WTC11 (cell line): ENCODE measurements around the gene ZNF627. TPM values are rescaled to one million over a fixed set of nuclear protein-coding genes. Genes with fewer than 3 reads are reported as not detected.

Experiments
- ATAC-seq: fragments of 200-7000 bp; cut with Tn5 transposase; 2 replicates; pipeline ENCODE4 v1.10.0; 2021; ENCODE audit warnings: mild to moderate bottlenecking, moderate library complexity
- CTCF ChIA-PET: fragments of 300-600 bp; sonication (Branson Sonifier 250); formaldehyde crosslinking; loops from one replicate; lab custom pipeline; 2021; ENCODE audit warnings: antibody characterized with exemption; lab: Charles Lee
- POLR2A ChIA-PET: fragments of 350-600 bp; sonication (Branson Sonifier 250); formaldehyde crosslinking; loops from one replicate; lab custom pipeline; 2021; ENCODE audit warnings: antibody characterized with exemption; lab: Charles Lee
- DNase-seq: peaks from one replicate; pipeline ENCODE4 v3.0.0; 2021; ENCODE audit warnings: low spot score
- H3K27ac Mint-ChIP-seq: 2 replicates; pipeline ENCODE4 v1.8.0; 2021; ENCODE audit warnings: mixed read lengths
- H3K27me3 Mint-ChIP-seq: 2 replicates; pipeline ENCODE4 v1.8.0; 2021; ENCODE audit warnings: low read depth, mild to moderate bottlenecking, moderate library complexity, mixed read lengths
- H3K36me3 Mint-ChIP-seq: 2 replicates; pipeline ENCODE4 v1.8.0; 2021; ENCODE audit warnings: mixed read lengths
- H3K4me1 Mint-ChIP-seq: 2 replicates; pipeline ENCODE4 v1.8.0; 2022; ENCODE audit warnings: mixed read lengths
- H3K4me3 Mint-ChIP-seq: 2 replicates; pipeline ENCODE4 v1.8.0; 2021; ENCODE audit warnings: mild to moderate bottlenecking, moderate library complexity, mixed read lengths
- H3K9me3 Mint-ChIP-seq: 2 replicates; pipeline ENCODE4 v1.8.0; 2021; ENCODE audit warnings: mixed read lengths
- ATF1 ChIP-seq: sonication (generic); formaldehyde crosslinking; IDR thresholded peaks from 2 replicates; pipeline ENCODE4 v1.8.1; 2023; ENCODE audit warnings: mild to moderate bottlenecking, moderate library complexity, missing genetic modification reagents
- CREM ChIP-seq: sonication (generic); formaldehyde crosslinking; IDR thresholded peaks from 2 replicates; pipeline ENCODE4 v1.8.1; 2022; ENCODE audit warnings: mild to moderate bottlenecking, missing genetic modification reagents, moderate library complexity
- EMX1 ChIP-seq: fragments of 250-450 bp; sonication (Bioruptor Pico); IDR thresholded peaks from 2 replicates; pipeline ENCODE4 v1.8.0; 2021; ENCODE audit warnings: mild to moderate bottlenecking
- ETV6 ChIP-seq: sonication (generic); formaldehyde crosslinking; IDR thresholded peaks from 2 replicates; pipeline ENCODE4 v1.8.1; 2022; ENCODE audit warnings: mild to moderate bottlenecking, missing genetic modification reagents
- FOXK1 ChIP-seq: sonication (generic); formaldehyde crosslinking; IDR thresholded peaks from 2 replicates; pipeline ENCODE4 v1.8.0; 2022; ENCODE audit warnings: mild to moderate bottlenecking, moderate library complexity, missing genetic modification reagents
- GRHL2 ChIP-seq: fragments of 250-450 bp; sonication (Bioruptor Pico); IDR thresholded peaks from 2 replicates; pipeline ENCODE4 v1.8.0; 2022; ENCODE audit warnings: mild to moderate bottlenecking, moderate library complexity; ENCODE audit not compliant: insufficient replicate concordance, severe bottlenecking
- HMGA2 ChIP-seq: fragments of 250-450 bp; sonication (Bioruptor Pico); IDR thresholded peaks from 2 replicates; pipeline ENCODE4 v1.4.0; 2021; ENCODE audit warnings: mild to moderate bottlenecking, moderate library complexity
- MXD4 ChIP-seq: fragments of 250-450 bp; sonication (Bioruptor Pico); IDR thresholded peaks from 2 replicates; pipeline ENCODE4 v1.8.0; 2021; ENCODE audit warnings: mild to moderate bottlenecking, moderate library complexity, borderline replicate concordance
- MYBL2 ChIP-seq: sonication (generic); formaldehyde crosslinking; IDR thresholded peaks from 2 replicates; pipeline ENCODE4 v1.8.1; 2023; ENCODE audit warnings: mild to moderate bottlenecking, moderate library complexity, missing genetic modification reagents
- NFATC4 ChIP-seq: fragments of 250-450 bp; sonication (Bioruptor Pico); IDR thresholded peaks from 2 replicates; pipeline ENCODE4 v1.9.0; 2021; ENCODE audit warnings: mild to moderate bottlenecking
- NFE2L1 ChIP-seq: sonication (generic); formaldehyde crosslinking; IDR thresholded peaks from 2 replicates; pipeline ENCODE4 v1.8.1; 2023; ENCODE audit warnings: missing genetic modification reagents
- NR1H2 ChIP-seq: sonication (generic); formaldehyde crosslinking; IDR thresholded peaks from 2 replicates; pipeline ENCODE4 v1.9.0; 2021; ENCODE audit warnings: mild to moderate bottlenecking, moderate library complexity, missing genetic modification reagents
- TEAD1 ChIP-seq: sonication (generic); formaldehyde crosslinking; IDR thresholded peaks from 2 replicates; pipeline ENCODE4 v1.8.0; 2022; ENCODE audit warnings: mild to moderate bottlenecking, missing genetic modification reagents
- ZBTB43 ChIP-seq: sonication (generic); formaldehyde crosslinking; IDR thresholded peaks from 2 replicates; pipeline ENCODE4 v1.8.1; 2023; ENCODE audit warnings: mild to moderate bottlenecking, missing genetic modification reagents
- ZNF138 ChIP-seq: sonication (generic); formaldehyde crosslinking; conservative IDR thresholded peaks from 2 replicates; pipeline ENCODE4 v1.8.1; 2022; ENCODE audit warnings: mild to moderate bottlenecking, moderate library complexity, missing genetic modification reagents
- ZNF219 ChIP-seq: sonication (generic); formaldehyde crosslinking; IDR thresholded peaks from 2 replicates; pipeline ENCODE4 v1.8.0; 2023; ENCODE audit warnings: missing genetic modification reagents, mild to moderate bottlenecking, borderline replicate concordance
- ZNF263 ChIP-seq: sonication (generic); formaldehyde crosslinking; IDR thresholded peaks from 2 replicates; pipeline ENCODE4 v1.8.1; 2022; ENCODE audit warnings: low read depth, mild to moderate bottlenecking, moderate library complexity, missing genetic modification reagents
- total RNA-seq: library from RNA; stranded (reverse); gene quantifications from 3 replicates; pipeline ENCODE4 v1.2.3, GENCODE V29; 2021
- TF ChIP-seq, protein P1 (sequence below): sonication (generic); formaldehyde crosslinking; IDR thresholded peaks from 2 replicates; pipeline ENCODE4 v1.8.1; 2022; ENCODE audit warnings: mild to moderate bottlenecking, moderate library complexity, missing genetic modification reagents
- TF ChIP-seq, protein P2 (sequence below): sonication (generic); formaldehyde crosslinking; IDR thresholded peaks from 2 replicates; pipeline ENCODE4 v1.8.0; 2023; ENCODE audit warnings: mild to moderate bottlenecking, missing genetic modification reagents
- TF ChIP-seq, protein P3 (sequence below): sonication (generic); formaldehyde crosslinking; IDR thresholded peaks from 2 replicates; pipeline ENCODE4 v1.8.1; 2022; ENCODE audit warnings: missing genetic modification reagents, borderline replicate concordance
- TF ChIP-seq, protein P4 (sequence below): fragments of 200-600 bp; IDR thresholded peaks from 2 replicates; pipeline ENCODE4 v1.8.0; 2022; ENCODE audit warnings: antibody characterized with exemption
- TF ChIP-seq, protein P5 (sequence below): sonication (generic); formaldehyde crosslinking; IDR thresholded peaks from 2 replicates; pipeline ENCODE4 v1.8.0; 2023; ENCODE audit warnings: missing genetic modification reagents

ZNF627 gene
- total RNA-seq, 1 experiment from 2014 or later, result 12.6 TPM

DNA sequence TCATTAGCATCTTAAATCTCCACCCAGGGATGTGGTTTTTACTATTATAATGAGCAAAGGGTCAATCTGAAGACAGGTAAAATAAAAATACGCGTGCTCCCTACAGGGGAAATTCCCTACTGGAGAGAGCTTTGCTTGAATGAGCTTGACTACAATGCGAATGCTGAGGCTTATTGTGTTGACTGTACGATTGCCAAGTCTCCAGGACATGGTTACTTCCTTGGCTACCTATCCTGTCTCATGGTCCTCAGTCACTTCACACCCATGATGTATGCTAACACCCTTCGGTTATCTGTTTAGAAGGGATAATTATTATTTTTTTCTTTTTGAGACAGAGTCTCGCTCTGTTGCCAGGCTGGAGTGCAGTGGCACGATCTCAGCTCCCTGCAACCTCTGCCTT lies 61.7 kb downstream of the ZNF627 start:
- Mint-ChIP-seq H3K4me1 (peaks cover 9% of the 10 kb centered on the region), H3K36me3 (peaks cover 18% of the 10 kb centered on the region), H3K27me3 (no peaks in the 10 kb centered on the region), H3K9me3 (no peaks in the 10 kb centered on the region), H3K4me3 (no peak overlapping the region), H3K27ac (no peak overlapping the region)
- POLR2A ChIA-PET, result interaction anchor here (0.5 to 0.7 kb wide), 3 partner anchors 22 to 920 kb away, joined by 5 to 7 read pairs (median 6); no protein-coding TSS in a partner anchor
- ATAC-seq, result no peak
- TF ChIP-seq ZNF219 (no peak), ZBTB43 (no peak), TEAD1 (CRISPR knock-in tag) (no peak), ETV6 (no peak), GRHL2 (no peak), HMGA2 (no peak), NFATC4 (CRISPR knock-in tag) (no peak), ATF1 (CRISPR knock-in tag) (no peak), NR1H2 (no peak), ZNF138 (CRISPR knock-in tag) (no peak), ZNF263 (no peak), MXD4 (CRISPR knock-in tag) (no peak), MYBL2 (CRISPR knock-in tag) (no peak), NFE2L1 (CRISPR knock-in tag) (no peak)
- TF ChIP-seq, protein P1, sequence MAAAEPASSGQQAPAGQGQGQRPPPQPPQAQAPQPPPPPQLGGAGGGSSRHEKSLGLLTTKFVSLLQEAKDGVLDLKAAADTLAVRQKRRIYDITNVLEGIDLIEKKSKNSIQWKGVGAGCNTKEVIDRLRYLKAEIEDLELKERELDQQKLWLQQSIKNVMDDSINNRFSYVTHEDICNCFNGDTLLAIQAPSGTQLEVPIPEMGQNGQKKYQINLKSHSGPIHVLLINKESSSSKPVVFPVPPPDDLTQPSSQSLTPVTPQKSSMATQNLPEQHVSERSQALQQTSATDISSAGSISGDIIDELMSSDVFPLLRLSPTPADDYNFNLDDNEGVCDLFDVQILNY (CRISPR knock-in tag), result no peak
- TF ChIP-seq, protein P2, sequence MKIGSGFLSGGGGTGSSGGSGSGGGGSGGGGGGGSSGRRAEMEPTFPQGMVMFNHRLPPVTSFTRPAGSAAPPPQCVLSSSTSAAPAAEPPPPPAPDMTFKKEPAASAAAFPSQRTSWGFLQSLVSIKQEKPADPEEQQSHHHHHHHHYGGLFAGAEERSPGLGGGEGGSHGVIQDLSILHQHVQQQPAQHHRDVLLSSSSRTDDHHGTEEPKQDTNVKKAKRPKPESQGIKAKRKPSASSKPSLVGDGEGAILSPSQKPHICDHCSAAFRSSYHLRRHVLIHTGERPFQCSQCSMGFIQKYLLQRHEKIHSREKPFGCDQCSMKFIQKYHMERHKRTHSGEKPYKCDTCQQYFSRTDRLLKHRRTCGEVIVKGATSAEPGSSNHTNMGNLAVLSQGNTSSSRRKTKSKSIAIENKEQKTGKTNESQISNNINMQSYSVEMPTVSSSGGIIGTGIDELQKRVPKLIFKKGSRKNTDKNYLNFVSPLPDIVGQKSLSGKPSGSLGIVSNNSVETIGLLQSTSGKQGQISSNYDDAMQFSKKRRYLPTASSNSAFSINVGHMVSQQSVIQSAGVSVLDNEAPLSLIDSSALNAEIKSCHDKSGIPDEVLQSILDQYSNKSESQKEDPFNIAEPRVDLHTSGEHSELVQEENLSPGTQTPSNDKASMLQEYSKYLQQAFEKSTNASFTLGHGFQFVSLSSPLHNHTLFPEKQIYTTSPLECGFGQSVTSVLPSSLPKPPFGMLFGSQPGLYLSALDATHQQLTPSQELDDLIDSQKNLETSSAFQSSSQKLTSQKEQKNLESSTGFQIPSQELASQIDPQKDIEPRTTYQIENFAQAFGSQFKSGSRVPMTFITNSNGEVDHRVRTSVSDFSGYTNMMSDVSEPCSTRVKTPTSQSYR, result no peak
- TF ChIP-seq, protein P3, sequence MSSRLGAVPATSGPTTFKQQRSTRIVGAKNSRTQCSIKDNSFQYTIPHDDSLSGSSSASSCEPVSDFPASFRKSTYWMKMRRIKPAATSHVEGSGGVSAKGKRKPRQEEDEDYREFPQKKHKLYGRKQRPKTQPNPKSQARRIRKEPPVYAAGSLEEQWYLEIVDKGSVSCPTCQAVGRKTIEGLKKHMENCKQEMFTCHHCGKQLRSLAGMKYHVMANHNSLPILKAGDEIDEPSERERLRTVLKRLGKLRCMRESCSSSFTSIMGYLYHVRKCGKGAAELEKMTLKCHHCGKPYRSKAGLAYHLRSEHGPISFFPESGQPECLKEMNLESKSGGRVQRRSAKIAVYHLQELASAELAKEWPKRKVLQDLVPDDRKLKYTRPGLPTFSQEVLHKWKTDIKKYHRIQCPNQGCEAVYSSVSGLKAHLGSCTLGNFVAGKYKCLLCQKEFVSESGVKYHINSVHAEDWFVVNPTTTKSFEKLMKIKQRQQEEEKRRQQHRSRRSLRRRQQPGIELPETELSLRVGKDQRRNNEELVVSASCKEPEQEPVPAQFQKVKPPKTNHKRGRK (CRISPR knock-in tag), result no peak
- TF ChIP-seq, protein P4, sequence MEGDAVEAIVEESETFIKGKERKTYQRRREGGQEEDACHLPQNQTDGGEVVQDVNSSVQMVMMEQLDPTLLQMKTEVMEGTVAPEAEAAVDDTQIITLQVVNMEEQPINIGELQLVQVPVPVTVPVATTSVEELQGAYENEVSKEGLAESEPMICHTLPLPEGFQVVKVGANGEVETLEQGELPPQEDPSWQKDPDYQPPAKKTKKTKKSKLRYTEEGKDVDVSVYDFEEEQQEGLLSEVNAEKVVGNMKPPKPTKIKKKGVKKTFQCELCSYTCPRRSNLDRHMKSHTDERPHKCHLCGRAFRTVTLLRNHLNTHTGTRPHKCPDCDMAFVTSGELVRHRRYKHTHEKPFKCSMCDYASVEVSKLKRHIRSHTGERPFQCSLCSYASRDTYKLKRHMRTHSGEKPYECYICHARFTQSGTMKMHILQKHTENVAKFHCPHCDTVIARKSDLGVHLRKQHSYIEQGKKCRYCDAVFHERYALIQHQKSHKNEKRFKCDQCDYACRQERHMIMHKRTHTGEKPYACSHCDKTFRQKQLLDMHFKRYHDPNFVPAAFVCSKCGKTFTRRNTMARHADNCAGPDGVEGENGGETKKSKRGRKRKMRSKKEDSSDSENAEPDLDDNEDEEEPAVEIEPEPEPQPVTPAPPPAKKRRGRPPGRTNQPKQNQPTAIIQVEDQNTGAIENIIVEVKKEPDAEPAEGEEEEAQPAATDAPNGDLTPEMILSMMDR, result no peak
- DNase-seq, result no peak
- CTCF ChIA-PET, result interaction anchor here (0.9 to 2.6 kb wide), 6 partner anchors 15 to 221 kb away, joined by 3 to 10 read pairs (median 8); partner anchors contain the start of genes ZNF440 and ZNF491

- POLR2A ChIA-PET, result interaction anchor here (0.5 kb wide), 1 partner anchor 919 kb away, joined by 7 read pairs; no protein-coding TSS in a partner anchor
- Mint-ChIP-seq H3K4me1 (peaks cover 9% of the 10 kb centered on the region), H3K4me3 (no peak overlapping the region), H3K36me3 (peaks cover 12% of the 10 kb centered on the region), H3K9me3 (no peaks in the 10 kb centered on the region), H3K27me3 (no peaks in the 10 kb centered on the region), H3K27ac (no peak overlapping the region)
- DNase-seq (no peak), ATAC-seq (0 out of 2 replicates have a peak, but pooled peaks have one; percentile 24)
- TF ChIP-seq, protein P1 (CRISPR knock-in tag), result no peak
- TF ChIP-seq FOXK1 (CRISPR knock-in tag) (no peak), HMGA2 (no peak), ZNF138 (CRISPR knock-in tag) (no peak), EMX1 (CRISPR knock-in tag) (no peak), CREM (CRISPR knock-in tag) (no peak), NFATC4 (CRISPR knock-in tag) (no peak)
- TF ChIP-seq, protein P5, sequence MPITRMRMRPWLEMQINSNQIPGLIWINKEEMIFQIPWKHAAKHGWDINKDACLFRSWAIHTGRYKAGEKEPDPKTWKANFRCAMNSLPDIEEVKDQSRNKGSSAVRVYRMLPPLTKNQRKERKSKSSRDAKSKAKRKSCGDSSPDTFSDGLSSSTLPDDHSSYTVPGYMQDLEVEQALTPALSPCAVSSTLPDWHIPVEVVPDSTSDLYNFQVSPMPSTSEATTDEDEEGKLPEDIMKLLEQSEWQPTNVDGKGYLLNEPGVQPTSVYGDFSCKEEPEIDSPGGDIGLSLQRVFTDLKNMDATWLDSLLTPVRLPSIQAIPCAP, result no peak
- TF ChIP-seq, protein P4, result 0 out of 2 replicates have a peak, but pooled peaks have one; percentile 26
- CTCF ChIA-PET, result interaction anchor here (0.5 to 2.6 kb wide), 10 partner anchors 14 to 220 kb away, joined by 3 to 10 read pairs (median 5); partner anchors contain the start of genes ZNF440 and ZNF491
Measured at GRCh38 chr19:11659612-11660011, 62.3 kb downstream of the ZNF627 start.
